Activated CD4-positive, alpha-beta memory T cell treated with anti-CD3 and anti-CD28 coated beads, Interleukin-2, amount 10 ng/mL, durations not matched to agents 7 days and 5 days (primary cell): ENCODE results near the gene XIRP2. TPM values are rescaled to one million over a fixed set of nuclear protein-coding genes. Genes with fewer than 3 reads are reported as not detected.
"Not testable (repeated sequence)": the region's sequence is repeated elsewhere in the genome, so short reads cannot be mapped to it uniquely, and the experiment has no call there.

Experiments
- CTCF ChIA-PET: fragments of 350-600 bp; sonication (Branson Sonifier 250); formaldehyde crosslinking; loops from one replicate; lab custom pipeline; 2021; ENCODE audit warnings: antibody characterized with exemption, inconsistent platforms; lab: Charles Lee
- POLR2A ChIA-PET: fragments of 350-600 bp; sonication (Branson Sonifier 250); formaldehyde crosslinking; loops from one replicate; lab custom pipeline; 2021; ENCODE audit warnings: antibody characterized with exemption; lab: Charles Lee
- DNase-seq: peaks from one replicate; pipeline ENCODE4 v3.0.0-alpha.2; 2020
- H3K27ac Mint-ChIP-seq: one replicate; pipeline ENCODE4 v1.8.0; 2021; ENCODE audit warnings: mild to moderate bottlenecking, mixed read lengths
- H3K27me3 Mint-ChIP-seq: one replicate; pipeline ENCODE4 v1.8.0; 2021; ENCODE audit warnings: mixed read lengths
- H3K36me3 Mint-ChIP-seq: one replicate; pipeline ENCODE4 v1.8.0; 2021; ENCODE audit warnings: low read depth, mixed read lengths
- H3K4me1 Mint-ChIP-seq: one replicate; pipeline ENCODE4 v1.8.0; 2021; ENCODE audit warnings: mixed read lengths
- H3K4me3 Mint-ChIP-seq: one replicate; pipeline ENCODE4 v1.8.0; 2021; ENCODE audit warnings: mild to moderate bottlenecking, mixed read lengths
- H3K9me3 Mint-ChIP-seq: one replicate; pipeline ENCODE4 v1.8.0; 2021; ENCODE audit warnings: mixed read lengths
- total RNA-seq, 2 experiments: library from RNA; stranded (reverse); gene quantifications; one replicate each; pipeline ENCODE4 v1.2.3, GENCODE V29; 2021

Gene XIRP2
- total RNA-seq, 2 experiments from 2014 or later: not detected

- CTCF ChIA-PET: no interaction called here
- H3K27me3 Mint-ChIP-seq: no peaks in the 10 kb centered on the region
- H3K27ac Mint-ChIP-seq: no peak overlapping the region
These were observed 215.5 kb downstream of the XIRP2 start for GRCh38 chr2:167103757-167104133.

GRCh38 chr2:167104691-167105090 lies 216.4 kb downstream of the XIRP2 start:
- no peaks in the 10 kb centered on the region for H3K4me1 Mint-ChIP-seq
- peaks cover 2% of the 10 kb centered on the region for H3K9me3 Mint-ChIP-seq
- no peak overlapping the region for H3K27ac Mint-ChIP-seq
- H3K4me3 Mint-ChIP-seq: no peak overlapping the region
- ChIA-PET POLR2A (no interaction called here), CTCF (no interaction called here)
- no peak for DNase-seq
- H3K27me3 Mint-ChIP-seq: no peaks in the 10 kb centered on the region
- H3K36me3 Mint-ChIP-seq: no peaks in the 10 kb centered on the region

More at GRCh38 chr2:167103757-167104133, 215.5 kb downstream of the XIRP2 start:
- Mint-ChIP-seq H3K36me3 (no peaks in the 10 kb centered on the region), H3K4me3 (no peak overlapping the region), H3K4me1 (no peaks in the 10 kb centered on the region), H3K9me3 (peaks cover 2% of the 10 kb centered on the region)
- DNase-seq: no peak
- POLR2A ChIA-PET: no interaction called here

GRCh38 chr2:167109682-167110081 lies 221.4 kb downstream of the XIRP2 start:
- DNase-seq, H3K9me3 Mint-ChIP-seq, H3K36me3 Mint-ChIP-seq, H3K27ac Mint-ChIP-seq, POLR2A ChIA-PET, H3K4me3 Mint-ChIP-seq, H3K27me3 Mint-ChIP-seq, H3K4me1 Mint-ChIP-seq, CTCF ChIA-PET: not testable (repeated sequence)

GRCh38 chr2:167110345-167110744 lies 222.1 kb downstream of the XIRP2 start:
- ChIA-PET POLR2A (no interaction called here), CTCF (no interaction called here)
- Mint-ChIP-seq H3K4me1 (no peaks in the 10 kb centered on the region), H3K4me3 (no peak overlapping the region), H3K9me3 (peaks cover 2% of the 10 kb centered on the region), H3K27ac (no peak overlapping the region), H3K27me3 (no peaks in the 10 kb centered on the region), H3K36me3 (no peaks in the 10 kb centered on the region)
- DNase-seq: no peak

- no peak for DNase-seq
- POLR2A ChIA-PET: no interaction called here
- Mint-ChIP-seq H3K27me3 (no peaks in the 10 kb centered on the region), H3K4me3 (no peak overlapping the region), H3K36me3 (no peaks in the 10 kb centered on the region), H3K27ac (no peak overlapping the region), H3K4me1 (no peaks in the 10 kb centered on the region), H3K9me3 (peaks cover 2% of the 10 kb centered on the region)
- CTCF ChIA-PET: no interaction called here
These were observed 225.7 kb downstream of the XIRP2 start for GRCh38 chr2:167114018-167114417.

- H3K4me1 Mint-ChIP-seq: no peaks in the 10 kb centered on the region
- CTCF ChIA-PET: no interaction called here
- H3K27me3 Mint-ChIP-seq: no peaks in the 10 kb centered on the region
- POLR2A ChIA-PET: no interaction called here
- H3K9me3 Mint-ChIP-seq: peaks cover 2% of the 10 kb centered on the region
- H3K36me3 Mint-ChIP-seq: no peaks in the 10 kb centered on the region
- DNase-seq: no peak
- no peak overlapping the region for H3K4me3 Mint-ChIP-seq
- H3K27ac Mint-ChIP-seq: no peak overlapping the region
These were observed 227.3 kb downstream of the XIRP2 start for GRCh38 chr2:167115541-167115940.

- Mint-ChIP-seq H3K36me3 (no peaks in the 10 kb centered on the region), H3K27ac (no peak overlapping the region), H3K4me1 (no peaks in the 10 kb centered on the region), H3K9me3 (no peaks in the 10 kb centered on the region), H3K4me3 (no peak overlapping the region), H3K27me3 (no peaks in the 10 kb centered on the region)
- ChIA-PET POLR2A (no interaction called here), CTCF (no interaction called here)
- no peak for DNase-seq
These were observed 234.1 kb downstream of the XIRP2 start for GRCh38 chr2:167122389-167122788.

GRCh38 chr2:167126165-167126564 lies 237.9 kb downstream of the XIRP2 start:
- ChIA-PET CTCF (no interaction called here), POLR2A (no interaction called here)
- Mint-ChIP-seq H3K27ac (no peak overlapping the region), H3K4me3 (no peak overlapping the region), H3K9me3 (no peaks in the 10 kb centered on the region), H3K36me3 (no peaks in the 10 kb centered on the region), H3K4me1 (no peaks in the 10 kb centered on the region), H3K27me3 (no peaks in the 10 kb centered on the region)
- no peak for DNase-seq

- ChIA-PET POLR2A (no interaction called here), CTCF (no interaction called here)
- H3K4me1 Mint-ChIP-seq: no peaks in the 10 kb centered on the region
- DNase-seq: no peak
- H3K4me3 Mint-ChIP-seq: no peak overlapping the region
- H3K27ac Mint-ChIP-seq: no peak overlapping the region
- H3K9me3 Mint-ChIP-seq: no peaks in the 10 kb centered on the region
- H3K36me3 Mint-ChIP-seq: no peaks in the 10 kb centered on the region
- H3K27me3 Mint-ChIP-seq: no peaks in the 10 kb centered on the region
These were observed 238.9 kb downstream of the XIRP2 start for GRCh38 chr2:167127135-167127534.

GRCh38 chr2:167128130-167128529 lies 239.8 kb downstream of the XIRP2 start:
- Mint-ChIP-seq H3K9me3 (no peaks in the 10 kb centered on the region), H3K36me3 (no peaks in the 10 kb centered on the region), H3K4me3 (no peak overlapping the region), H3K4me1 (no peaks in the 10 kb centered on the region), H3K27ac (no peak overlapping the region), H3K27me3 (no peaks in the 10 kb centered on the region)
- DNase-seq: no peak
- CTCF ChIA-PET: no interaction called here
- POLR2A ChIA-PET: no interaction called here

- POLR2A ChIA-PET: no interaction called here
- H3K36me3 Mint-ChIP-seq: no peaks in the 10 kb centered on the region
- no peaks in the 10 kb centered on the region for H3K9me3 Mint-ChIP-seq
- DNase-seq: no peak
- no peak overlapping the region for H3K4me3 Mint-ChIP-seq
- H3K27me3 Mint-ChIP-seq: no peaks in the 10 kb centered on the region
- H3K4me1 Mint-ChIP-seq: no peaks in the 10 kb centered on the region
- CTCF ChIA-PET: no interaction called here
- no peak overlapping the region for H3K27ac Mint-ChIP-seq
These were observed 243.8 kb downstream of the XIRP2 start for GRCh38 chr2:167132066-167132465.

GRCh38 chr2:167132906-167133555 lies 244.8 kb downstream of the XIRP2 start:
- POLR2A ChIA-PET: no interaction called here
- no peak for DNase-seq
- Mint-ChIP-seq H3K27ac (no peak overlapping the region), H3K4me3 (no peak overlapping the region), H3K9me3 (no peaks in the 10 kb centered on the region), H3K4me1 (no peaks in the 10 kb centered on the region), H3K36me3 (no peaks in the 10 kb centered on the region), H3K27me3 (no peaks in the 10 kb centered on the region)
- CTCF ChIA-PET: no interaction called here

- Mint-ChIP-seq H3K27me3 (no peaks in the 10 kb centered on the region), H3K36me3 (no peaks in the 10 kb centered on the region), H3K9me3 (no peaks in the 10 kb centered on the region), H3K4me3 (no peak overlapping the region), H3K27ac (no peak overlapping the region), H3K4me1 (no peaks in the 10 kb centered on the region)
- POLR2A ChIA-PET: no interaction called here
- no peak for DNase-seq
- CTCF ChIA-PET: no interaction called here
These were observed 245.3 kb downstream of the XIRP2 start for GRCh38 chr2:167133614-167134013.

GRCh38 chr2:167134381-167135072 lies 246.2 kb downstream of the XIRP2 start:
- Mint-ChIP-seq H3K27ac (no peak overlapping the region), H3K4me1 (no peaks in the 10 kb centered on the region), H3K27me3 (no peaks in the 10 kb centered on the region), H3K9me3 (no peaks in the 10 kb centered on the region), H3K36me3 (no peaks in the 10 kb centered on the region), H3K4me3 (no peak overlapping the region)
- ChIA-PET CTCF (no interaction called here), POLR2A (no interaction called here)
- no peak for DNase-seq
